ENCODE measurements around the gene MATK.

DNA sequence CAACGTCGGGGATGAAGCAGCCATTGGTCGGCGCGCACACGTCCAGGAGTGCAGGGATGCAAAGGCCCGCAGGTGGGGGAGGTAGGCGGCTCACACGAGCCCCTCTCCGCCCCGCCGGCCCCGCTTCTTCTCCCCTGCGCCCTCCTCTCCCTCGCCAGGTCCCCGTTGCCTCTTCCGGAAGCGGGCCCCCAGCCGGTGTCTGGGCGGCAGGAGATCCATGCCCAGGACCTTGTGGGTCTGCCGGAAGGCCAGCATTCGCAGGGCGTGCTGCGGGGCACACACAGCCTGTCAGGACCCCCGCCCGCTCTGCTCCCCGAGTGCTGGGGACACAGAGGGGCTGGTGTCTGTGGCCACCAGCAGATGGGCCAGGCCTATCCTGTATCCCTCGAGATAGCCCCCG, 19.7 kb upstream of the MATK start:
- TF ChIP-seq, protein P1, sequence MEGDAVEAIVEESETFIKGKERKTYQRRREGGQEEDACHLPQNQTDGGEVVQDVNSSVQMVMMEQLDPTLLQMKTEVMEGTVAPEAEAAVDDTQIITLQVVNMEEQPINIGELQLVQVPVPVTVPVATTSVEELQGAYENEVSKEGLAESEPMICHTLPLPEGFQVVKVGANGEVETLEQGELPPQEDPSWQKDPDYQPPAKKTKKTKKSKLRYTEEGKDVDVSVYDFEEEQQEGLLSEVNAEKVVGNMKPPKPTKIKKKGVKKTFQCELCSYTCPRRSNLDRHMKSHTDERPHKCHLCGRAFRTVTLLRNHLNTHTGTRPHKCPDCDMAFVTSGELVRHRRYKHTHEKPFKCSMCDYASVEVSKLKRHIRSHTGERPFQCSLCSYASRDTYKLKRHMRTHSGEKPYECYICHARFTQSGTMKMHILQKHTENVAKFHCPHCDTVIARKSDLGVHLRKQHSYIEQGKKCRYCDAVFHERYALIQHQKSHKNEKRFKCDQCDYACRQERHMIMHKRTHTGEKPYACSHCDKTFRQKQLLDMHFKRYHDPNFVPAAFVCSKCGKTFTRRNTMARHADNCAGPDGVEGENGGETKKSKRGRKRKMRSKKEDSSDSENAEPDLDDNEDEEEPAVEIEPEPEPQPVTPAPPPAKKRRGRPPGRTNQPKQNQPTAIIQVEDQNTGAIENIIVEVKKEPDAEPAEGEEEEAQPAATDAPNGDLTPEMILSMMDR (IDR thresholded peaks at IDR 0.05) = no peak
- TF ChIP-seq POLR2AphosphoS5 (IDR thresholded peaks at IDR 0.05; ENCODE audit: low read depth, low read length) (no peak), TCF7L2 (IDR thresholded peaks at IDR 0.05; ENCODE audit: low read depth, low read length) (no peak)
- TF ChIP-seq, protein P2, sequence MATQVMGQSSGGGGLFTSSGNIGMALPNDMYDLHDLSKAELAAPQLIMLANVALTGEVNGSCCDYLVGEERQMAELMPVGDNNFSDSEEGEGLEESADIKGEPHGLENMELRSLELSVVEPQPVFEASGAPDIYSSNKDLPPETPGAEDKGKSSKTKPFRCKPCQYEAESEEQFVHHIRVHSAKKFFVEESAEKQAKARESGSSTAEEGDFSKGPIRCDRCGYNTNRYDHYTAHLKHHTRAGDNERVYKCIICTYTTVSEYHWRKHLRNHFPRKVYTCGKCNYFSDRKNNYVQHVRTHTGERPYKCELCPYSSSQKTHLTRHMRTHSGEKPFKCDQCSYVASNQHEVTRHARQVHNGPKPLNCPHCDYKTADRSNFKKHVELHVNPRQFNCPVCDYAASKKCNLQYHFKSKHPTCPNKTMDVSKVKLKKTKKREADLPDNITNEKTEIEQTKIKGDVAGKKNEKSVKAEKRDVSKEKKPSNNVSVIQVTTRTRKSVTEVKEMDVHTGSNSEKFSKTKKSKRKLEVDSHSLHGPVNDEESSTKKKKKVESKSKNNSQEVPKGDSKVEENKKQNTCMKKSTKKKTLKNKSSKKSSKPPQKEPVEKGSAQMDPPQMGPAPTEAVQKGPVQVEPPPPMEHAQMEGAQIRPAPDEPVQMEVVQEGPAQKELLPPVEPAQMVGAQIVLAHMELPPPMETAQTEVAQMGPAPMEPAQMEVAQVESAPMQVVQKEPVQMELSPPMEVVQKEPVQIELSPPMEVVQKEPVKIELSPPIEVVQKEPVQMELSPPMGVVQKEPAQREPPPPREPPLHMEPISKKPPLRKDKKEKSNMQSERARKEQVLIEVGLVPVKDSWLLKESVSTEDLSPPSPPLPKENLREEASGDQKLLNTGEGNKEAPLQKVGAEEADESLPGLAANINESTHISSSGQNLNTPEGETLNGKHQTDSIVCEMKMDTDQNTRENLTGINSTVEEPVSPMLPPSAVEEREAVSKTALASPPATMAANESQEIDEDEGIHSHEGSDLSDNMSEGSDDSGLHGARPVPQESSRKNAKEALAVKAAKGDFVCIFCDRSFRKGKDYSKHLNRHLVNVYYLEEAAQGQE (IDR thresholded peaks at IDR 0.05; ENCODE audit: insufficient read depth in 1 of 2, low read depth in 2 of 2, low read length in 1 of 2) = no peak

Data from Panc1 (cell line).